OCI-LY1 (cell line): ENCODE results near the gene FKBP6.
"Not testable (repeated sequence)": the region's sequence is repeated elsewhere in the genome, so short reads cannot be mapped to it uniquely, and the experiment has no call there.

Source experiments
- CTCF ChIP-seq: fragments of 200-600 bp; sonication (generic), shearing (Covaris generic); IDR thresholded peaks from 2 replicates; pipeline ENCODE4 v1.5.1; 2017; ENCODE audit warnings: mild to moderate bottlenecking, antibody characterized with exemption, low read length, moderate library complexity, mixed read lengths
- EZH2 ChIP-seq: fragments of 200-600 bp; sonication (generic), shearing (Covaris generic); IDR thresholded peaks from 2 replicates; pipeline ENCODE4 v1.8.0; 2017; ENCODE audit warnings: borderline replicate concordance, mixed run types, mild to moderate bottlenecking, antibody characterized with exemption, low read length, moderate library complexity, mixed read lengths

GRCh38 chr7:73318656-73319204 lies 9.2 kb upstream of the FKBP6 start:
- not testable (repeated sequence) for TF ChIP-seq CTCF, EZH2
